ENCODE measurements around the gene CTDSP2. TPM values are rescaled to one million over a fixed set of nuclear protein-coding genes. Genes with fewer than 3 reads are reported as not detected.

Gene CTDSP2
- total RNA-seq, 4 donors from 2014 or later, result 66.0 to 116 (median 83.4) TPM

- Histone ChIP-seq H3K36me3 (peaks cover 0 to 89% of the 10 kb centered on the region in 2 donors), H3K4me3 (no peak overlapping the region), H3K27ac (peak overlapping the region; percentile 47 to 70 (median 56)), H3K4me1 (peaks cover 31 to 38% of the 10 kb centered on the region in 2 donors), H3K9me3 (no peaks in the 10 kb centered on the region), H3K27me3 (no peaks in the 10 kb centered on the region)
- DNase-seq (no peak), ATAC-seq (no peak)
- intact Hi-C loops (cut with DNase I; ENCODE audit: low total_unique reads), result no loop called here
- TF ChIP-seq POLR2A (IDR thresholded peaks at IDR 0.05) (no peak), CTCF (IDR thresholded peaks at IDR 0.05 in 4 of 5, conservative IDR thresholded peaks at IDR 0.05 in 1 of 5) (no peak)
- in situ Hi-C loops (cut with MboI; ENCODE audit: low sequenced_read_pairs in 4 of 4), result loop anchor here in 3 of 4 donors (5.0 kb wide), 1 partner anchor 82 kb away; no protein-coding TSS in a partner anchor
Observed at GRCh38 chr12:57825451-57825850, 21.1 kb downstream of the CTDSP2 start.

GRCh38 chr12:57823908-57824640, 22.5 kb downstream of the CTDSP2 start:
- Histone ChIP-seq H3K4me3 (no peak overlapping the region), H3K27me3 (no peaks in the 10 kb centered on the region), H3K4me1 (peaks cover 17 to 24% of the 10 kb centered on the region in 2 donors), H3K36me3 (peaks cover 0 to 92% of the 10 kb centered on the region in 2 donors), H3K27ac (peak overlapping the region; percentile 47 to 70 (median 57)), H3K9me3 (no peaks in the 10 kb centered on the region)
- no peak for TF ChIP-seq CTCF (IDR thresholded peaks at IDR 0.05 in 4 of 5, conservative IDR thresholded peaks at IDR 0.05 in 1 of 5)
- no peak for TF ChIP-seq POLR2A (IDR thresholded peaks at IDR 0.05)
- in situ Hi-C loops (cut with MboI; ENCODE audit: low sequenced_read_pairs in 4 of 4) (no loop called here), intact Hi-C loops (cut with DNase I; ENCODE audit: low total_unique reads) (no loop called here)
- DNase-seq (no peak), ATAC-seq (no peak)

GRCh38 chr12:57823131-57823907, 23.2 kb downstream of the CTDSP2 start:
- DNase-seq, result no peak
- ATAC-seq, result no peak
- peak overlapping the region; percentile 47 to 70 (median 57) for H3K27ac ChIP-seq
- intact Hi-C loops (cut with DNase I; ENCODE audit: low total_unique reads) (no loop called here), in situ Hi-C loops (cut with MboI; ENCODE audit: low sequenced_read_pairs in 4 of 4) (no loop called here)
- H3K27me3 ChIP-seq, result no peaks in the 10 kb centered on the region
- no peak overlapping the region for H3K4me3 ChIP-seq
- H3K4me1 ChIP-seq, result peaks cover 10 to 21% of the 10 kb centered on the region in 2 donors
- no peak for TF ChIP-seq CTCF (IDR thresholded peaks at IDR 0.05 in 4 of 5, conservative IDR thresholded peaks at IDR 0.05 in 1 of 5)
- no peak for TF ChIP-seq POLR2A (IDR thresholded peaks at IDR 0.05)
- H3K36me3 ChIP-seq, result peaks cover 0 to 91% of the 10 kb centered on the region in 2 donors
- no peaks in the 10 kb centered on the region for H3K9me3 ChIP-seq

GRCh38 chr12:57822392-57823130, 24.0 kb downstream of the CTDSP2 start:
- no peak for TF ChIP-seq CTCF (IDR thresholded peaks at IDR 0.05 in 4 of 5, conservative IDR thresholded peaks at IDR 0.05 in 1 of 5)
- no peak for TF ChIP-seq POLR2A (IDR thresholded peaks at IDR 0.05)
- H3K4me3 ChIP-seq, result no peak overlapping the region
- peaks cover 0 to 84% of the 10 kb centered on the region in 2 donors for H3K36me3 ChIP-seq
- no peaks in the 10 kb centered on the region for H3K9me3 ChIP-seq
- H3K27ac ChIP-seq, result peak overlapping the region; percentile 47 to 70 (median 57)
- ATAC-seq (no peak), DNase-seq (no peak)
- peaks cover 12 to 25% of the 10 kb centered on the region in 2 donors for H3K4me1 ChIP-seq
- no peaks in the 10 kb centered on the region for H3K27me3 ChIP-seq
- intact Hi-C loops (cut with DNase I; ENCODE audit: low total_unique reads) (no loop called here), in situ Hi-C loops (cut with MboI; ENCODE audit: low sequenced_read_pairs in 4 of 4) (no loop called here)
